ENCODE measurements around the gene FNDC5.

The FNDC5 gene

GRCh38 chr1:32868806-32869455, 1.8 kb downstream of the FNDC5 start:
- Histone ChIP-seq H3K4me3 (ENCODE audit: low read depth in 1 of 2, low read length in 2 of 2) (no peak overlapping the region), H3K27me3 (ENCODE audit: low read depth, low read length) (peaks cover 10% of the 10 kb centered on the region), H3K36me3 (ENCODE audit: control insufficient read depth in 1 of 2, insufficient read depth in 2 of 2, low read length in 2 of 2) (no peaks in the 10 kb centered on the region), H3K27ac (ENCODE audit: low read length) (no peak overlapping the region), H3K9me3 (ENCODE audit: control insufficient read depth in 1 of 2, low read length in 2 of 2) (no peaks in the 10 kb centered on the region), H3K4me1 (ENCODE audit: control insufficient read depth in 1 of 2, insufficient read depth in 2 of 2, low read length in 2 of 2) (peaks cover 0 to 23% of the 10 kb centered on the region in 2 donors)

DNA sequence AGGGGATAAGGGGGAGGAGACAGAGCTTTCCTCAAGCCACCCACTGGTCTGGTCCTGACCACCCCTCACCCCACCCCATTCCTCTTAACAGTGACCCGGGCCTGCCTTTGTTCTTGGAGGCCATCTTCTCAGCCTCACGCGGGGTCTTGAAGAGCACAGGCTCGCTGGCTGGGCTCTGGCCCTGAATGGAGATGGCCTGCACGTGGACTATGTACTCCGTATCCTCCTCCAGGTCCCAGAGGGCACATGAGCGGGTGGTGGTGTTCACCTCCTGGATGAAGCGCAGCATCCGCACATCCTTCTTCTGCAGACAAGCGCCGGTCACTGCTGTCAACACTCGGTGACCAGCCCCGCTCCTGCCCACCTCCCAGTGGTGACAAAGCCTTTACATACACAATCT, 2.6 kb downstream of the FNDC5 start:
- peaks cover 0 to 3% of the 10 kb centered on the region in 2 donors for H3K36me3 ChIP-seq (ENCODE audit: control insufficient read depth in 1 of 2, insufficient read depth in 2 of 2, low read length in 2 of 2)
- H3K4me3 ChIP-seq (ENCODE audit: low read depth in 1 of 2, low read length in 2 of 2), result no peak overlapping the region
- H3K9me3 ChIP-seq (ENCODE audit: control insufficient read depth in 1 of 2, low read length in 2 of 2), result no peaks in the 10 kb centered on the region
- peaks cover 10% of the 10 kb centered on the region for H3K27me3 ChIP-seq (ENCODE audit: low read depth, low read length)
- H3K27ac ChIP-seq (ENCODE audit: low read length), result no peak overlapping the region
- H3K4me1 ChIP-seq (ENCODE audit: control insufficient read depth in 1 of 2, insufficient read depth in 2 of 2, low read length in 2 of 2), result peaks cover 0 to 23% of the 10 kb centered on the region in 2 donors

GRCh38 chr1:32867671-32868070, 3.0 kb downstream of the FNDC5 start:
- Histone ChIP-seq H3K36me3 (ENCODE audit: control insufficient read depth in 1 of 2, insufficient read depth in 2 of 2, low read length in 2 of 2) (peaks cover 0 to 7% of the 10 kb centered on the region in 2 donors), H3K4me3 (ENCODE audit: low read depth in 1 of 2, low read length in 2 of 2) (no peak overlapping the region), H3K9me3 (ENCODE audit: control insufficient read depth in 1 of 2, low read length in 2 of 2) (no peaks in the 10 kb centered on the region), H3K27me3 (ENCODE audit: low read depth, low read length) (peaks cover 10% of the 10 kb centered on the region), H3K27ac (ENCODE audit: low read length) (no peak overlapping the region), H3K4me1 (ENCODE audit: control insufficient read depth in 1 of 2, insufficient read depth in 2 of 2, low read length in 2 of 2) (peaks cover 0 to 22% of the 10 kb centered on the region in 2 donors)

- Histone ChIP-seq H3K9me3 (ENCODE audit: control insufficient read depth in 1 of 2, low read length in 2 of 2) (no peaks in the 10 kb centered on the region), H3K4me3 (ENCODE audit: low read depth in 1 of 2, low read length in 2 of 2) (no peak overlapping the region), H3K27ac (ENCODE audit: low read length) (no peak overlapping the region), H3K27me3 (ENCODE audit: low read depth, low read length) (peaks cover 10% of the 10 kb centered on the region), H3K4me1 (ENCODE audit: control insufficient read depth in 1 of 2, insufficient read depth in 2 of 2, low read length in 2 of 2) (peaks cover 0 to 20% of the 10 kb centered on the region in 2 donors), H3K36me3 (ENCODE audit: control insufficient read depth in 1 of 2, insufficient read depth in 2 of 2, low read length in 2 of 2) (peaks cover 0 to 12% of the 10 kb centered on the region in 2 donors)
Measured at GRCh38 chr1:32867151-32867550, 3.6 kb downstream of the FNDC5 start.

GRCh38 chr1:32865639-32866405, 4.9 kb downstream of the FNDC5 start:
- Histone ChIP-seq H3K4me1 (ENCODE audit: control insufficient read depth in 1 of 2, insufficient read depth in 2 of 2, low read length in 2 of 2) (peaks cover 0 to 14% of the 10 kb centered on the region in 2 donors), H3K9me3 (ENCODE audit: control insufficient read depth in 1 of 2, low read length in 2 of 2) (no peaks in the 10 kb centered on the region), H3K27ac (ENCODE audit: low read length) (no peak overlapping the region), H3K4me3 (ENCODE audit: low read depth in 1 of 2, low read length in 2 of 2) (no peak overlapping the region), H3K36me3 (ENCODE audit: control insufficient read depth in 1 of 2, insufficient read depth in 2 of 2, low read length in 2 of 2) (peaks cover 0 to 16% of the 10 kb centered on the region in 2 donors), H3K27me3 (ENCODE audit: low read depth, low read length) (peaks cover 10% of the 10 kb centered on the region)

DNA sequence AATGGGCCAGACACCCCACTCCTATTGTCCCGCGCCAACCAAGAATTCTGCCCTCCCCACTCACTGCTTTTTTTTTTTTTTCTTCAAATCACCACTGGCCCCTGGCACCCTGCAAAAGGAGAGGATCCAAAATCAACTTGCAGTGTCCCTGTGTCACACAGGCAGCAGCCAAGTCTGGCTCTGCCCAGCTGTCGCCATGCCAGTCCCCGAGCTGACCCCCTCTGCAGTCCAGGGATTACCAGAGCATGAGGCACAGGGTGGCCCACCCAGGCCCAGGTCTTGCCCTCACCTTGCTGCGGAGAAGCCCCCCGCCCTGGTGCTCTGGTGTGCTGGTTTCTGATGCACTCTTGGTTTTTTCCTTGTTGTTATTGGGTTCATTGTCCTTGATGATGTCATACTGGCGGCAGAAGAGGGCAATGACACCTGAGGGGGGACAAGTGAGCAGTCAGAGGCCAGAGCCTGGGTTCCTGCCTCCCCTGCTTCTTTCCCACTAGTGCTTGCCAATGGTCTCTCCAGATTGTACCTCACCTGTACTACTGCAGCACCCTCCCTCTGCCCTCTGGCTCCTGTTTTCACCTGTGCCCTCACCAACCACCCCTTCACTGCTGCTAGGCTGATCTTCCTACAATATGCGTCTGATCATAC, 6.2 kb downstream of the FNDC5 start:
- H3K27me3 ChIP-seq (ENCODE audit: low read depth, low read length), result peaks cover 2% of the 10 kb centered on the region
- H3K4me1 ChIP-seq (ENCODE audit: control insufficient read depth in 1 of 2, insufficient read depth in 2 of 2, low read length in 2 of 2), result peaks cover 0 to 8% of the 10 kb centered on the region in 2 donors
- no peaks in the 10 kb centered on the region for H3K9me3 ChIP-seq (ENCODE audit: control insufficient read depth in 1 of 2, low read length in 2 of 2)
- H3K4me3 ChIP-seq (ENCODE audit: low read depth in 1 of 2, low read length in 2 of 2), result no peak overlapping the region
- no peak overlapping the region for H3K27ac ChIP-seq (ENCODE audit: low read length)
- peaks cover 0 to 16% of the 10 kb centered on the region in 2 donors for H3K36me3 ChIP-seq (ENCODE audit: control insufficient read depth in 1 of 2, insufficient read depth in 2 of 2, low read length in 2 of 2)

DNA sequence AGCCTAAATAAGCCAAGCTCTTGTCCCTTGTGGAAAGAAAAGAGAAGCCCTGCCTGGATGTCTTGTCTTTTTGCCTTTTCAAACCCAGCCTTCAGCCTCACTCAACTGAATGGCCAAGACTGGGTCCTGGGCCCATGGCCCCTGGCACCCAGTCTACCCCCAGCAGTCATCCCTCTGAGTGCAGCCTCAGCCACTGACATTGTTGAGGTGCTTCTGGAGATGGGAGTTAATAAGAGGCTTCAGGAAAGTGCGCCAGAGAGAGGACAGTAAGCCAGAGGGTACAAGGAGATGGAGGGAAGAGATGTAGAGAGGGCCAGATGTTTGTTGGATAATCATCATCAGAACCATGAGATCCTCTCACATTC, 6.8 kb downstream of the FNDC5 start:
- Histone ChIP-seq H3K4me1 (ENCODE audit: control insufficient read depth in 1 of 2, insufficient read depth in 2 of 2, low read length in 2 of 2) (peaks cover 0 to 8% of the 10 kb centered on the region in 2 donors), H3K27me3 (ENCODE audit: low read depth, low read length) (no peaks in the 10 kb centered on the region), H3K27ac (ENCODE audit: low read length) (no peak overlapping the region), H3K36me3 (ENCODE audit: control insufficient read depth in 1 of 2, insufficient read depth in 2 of 2, low read length in 2 of 2) (peaks cover 5 to 20% of the 10 kb centered on the region in 2 donors), H3K9me3 (ENCODE audit: control insufficient read depth in 1 of 2, low read length in 2 of 2) (no peaks in the 10 kb centered on the region), H3K4me3 (ENCODE audit: low read depth in 1 of 2, low read length in 2 of 2) (no peak overlapping the region)

- Histone ChIP-seq H3K4me3 (ENCODE audit: low read depth in 1 of 2, low read length in 2 of 2) (no peak overlapping the region), H3K27ac (ENCODE audit: low read length) (no peak overlapping the region), H3K27me3 (ENCODE audit: low read depth, low read length) (no peaks in the 10 kb centered on the region), H3K4me1 (ENCODE audit: control insufficient read depth in 1 of 2, insufficient read depth in 2 of 2, low read length in 2 of 2) (peaks cover 0 to 8% of the 10 kb centered on the region in 2 donors), H3K36me3 (ENCODE audit: control insufficient read depth in 1 of 2, insufficient read depth in 2 of 2, low read length in 2 of 2) (peaks cover 7 to 21% of the 10 kb centered on the region in 2 donors), H3K9me3 (ENCODE audit: control insufficient read depth in 1 of 2, low read length in 2 of 2) (no peaks in the 10 kb centered on the region)
Measured at GRCh38 chr1:32863218-32863880, 7.4 kb downstream of the FNDC5 start.

- H3K4me1 ChIP-seq (ENCODE audit: control insufficient read depth in 1 of 2, insufficient read depth in 2 of 2, low read length in 2 of 2), result peaks cover 0 to 8% of the 10 kb centered on the region in 2 donors
Measured at GRCh38 chr1:32861904-32862695, 8.6 kb downstream of the FNDC5 start.

GRCh38 chr1:32860566-32860965, 10.1 kb downstream of the FNDC5 start:
- H3K27ac ChIP-seq (ENCODE audit: low read length), result no peak overlapping the region
- H3K36me3 ChIP-seq (ENCODE audit: control insufficient read depth in 1 of 2, insufficient read depth in 2 of 2, low read length in 2 of 2), result peaks cover 24 to 46% of the 10 kb centered on the region in 2 donors
- H3K4me1 ChIP-seq (ENCODE audit: control insufficient read depth in 1 of 2, insufficient read depth in 2 of 2, low read length in 2 of 2), result peaks cover 0 to 4% of the 10 kb centered on the region in 2 donors
- no peaks in the 10 kb centered on the region for H3K9me3 ChIP-seq (ENCODE audit: control insufficient read depth in 1 of 2, low read length in 2 of 2)
- no peak overlapping the region for H3K4me3 ChIP-seq (ENCODE audit: low read depth in 1 of 2, low read length in 2 of 2)
- H3K27me3 ChIP-seq (ENCODE audit: low read depth, low read length), result no peaks in the 10 kb centered on the region

More at GRCh38 chr1:32861904-32862695, 8.6 kb downstream of the FNDC5 start:
- Histone ChIP-seq H3K4me3 (ENCODE audit: low read depth in 1 of 2, low read length in 2 of 2) (no peak overlapping the region), H3K27me3 (ENCODE audit: low read depth, low read length) (no peaks in the 10 kb centered on the region), H3K27ac (ENCODE audit: low read length) (no peak overlapping the region), H3K9me3 (ENCODE audit: control insufficient read depth in 1 of 2, low read length in 2 of 2) (no peaks in the 10 kb centered on the region), H3K36me3 (ENCODE audit: control insufficient read depth in 1 of 2, insufficient read depth in 2 of 2, low read length in 2 of 2) (peaks cover 14 to 31% of the 10 kb centered on the region in 2 donors)

Data from muscle layer of duodenum (tissue), 2 donors.